GM12878 (cell line): ENCODE data around the gene NUP214. TPM values are rescaled to one million over a fixed set of nuclear protein-coding genes. Genes with fewer than 3 reads are reported as not detected.

ENCODE experiments used
- ATAC-seq: fragments of 200-7000 bp; cut with Tn5 transposase; 3 replicates; pipeline ENCODE4 v1.9.1; 2020; ENCODE audit warnings: mild to moderate bottlenecking, moderate library complexity
- BruUV-seq: library from RNA; stranded (reverse); fragments of 400-500 nt; replicated peaks from 2 replicates; lab custom pipeline; 2021; lab: Mats Ljungman, UMichigan
- CTCF ChIA-PET: fragments of 300-600 bp; sonication (Branson Sonifier 250); formaldehyde crosslinking; extraction: SDS; loops from one replicate; lab custom pipeline; 2021; ENCODE audit warnings: inconsistent platforms; lab: Yijun Ruan, JAX
- POLR2A ChIA-PET: fragments of 350-600 bp; formaldehyde crosslinking; extraction: SDS; loops from one replicate; lab custom pipeline; 2021; ENCODE audit warnings: inconsistent platforms; lab: Charles Lee
- RAD21 ChIA-PET: fragments of 300-600 bp; sonication (Branson Sonifier 250); formaldehyde crosslinking; loops from one replicate; lab custom pipeline; 2023; ENCODE audit warnings: antibody characterized with exemption; ENCODE audit not compliant: unreplicated experiment; lab: Charles Lee
- SMC1A ChIA-PET: fragments of 300-600 bp; sonication (Branson Sonifier 250); formaldehyde crosslinking; loops from one replicate; lab custom pipeline; 2023; ENCODE audit not compliant: unreplicated experiment, uncharacterized antibody; lab: Charles Lee
- DNase-seq: peaks from one replicate; pipeline ENCODE4 v3.0.0-alpha.2; 2011; ENCODE audit warnings: low read depth, low spot score
- FAIRE-seq: peaks from 3 replicates; lab custom pipeline; 2011; peaks lifted over from hg19 to GRCh38; lab: Jason Lieb, UNC
- H2AFZ ChIP-seq: 2 replicates; pipeline ENCODE4 v1.6.0; 2011; ENCODE audit warnings: low read depth, low read length, control low read depth; ENCODE audit not compliant: control insufficient read depth
- H3K27ac ChIP-seq: 2 replicates; pipeline ENCODE4 v1.5.1; 2011; ENCODE audit warnings: control low read depth; ENCODE audit not compliant: control insufficient read depth, insufficient read depth
- H3K27me3 ChIP-seq, 2 experiments: replicated peaks in 1 of 2; 2 replicates each; pipeline versions ENCODE4 v1.6.0 to v1.6.1; 2011; ENCODE audit warnings: low read length in 1 of 2; ENCODE audit not compliant: control insufficient read depth in 2 of 2, insufficient read depth in 2 of 2
- H3K36me3 ChIP-seq, 2 experiments: 2 replicates each; pipeline ENCODE4 v1.5.1; 2011; ENCODE audit warnings: low read length in 1 of 2; ENCODE audit not compliant: control insufficient read depth in 2 of 2, insufficient read depth in 2 of 2
- H3K4me1 ChIP-seq: 2 replicates; pipeline ENCODE4 v1.6.1; 2011; ENCODE audit warnings: mild to moderate bottlenecking, low read length, moderate library complexity, mixed read lengths; ENCODE audit not compliant: control insufficient read depth, insufficient read depth
- H3K4me2 ChIP-seq: 2 replicates; pipeline ENCODE4 v1.6.0; 2011; ENCODE audit warnings: control low read depth; ENCODE audit not compliant: control insufficient read depth, insufficient read depth
- H3K4me3 ChIP-seq: fragments of 200-600 bp; sonication (generic); 2 replicates; pipeline ENCODE4 v1.5.1; 2016
- H3K79me2 ChIP-seq: 2 replicates; pipeline ENCODE4 v1.6.0; 2011; ENCODE audit warnings: low read length; ENCODE audit not compliant: control insufficient read depth, insufficient read depth
- H3K9ac ChIP-seq: 2 replicates; pipeline ENCODE4 v1.8.0; 2011; ENCODE audit warnings: low read length, control low read depth, mixed read lengths; ENCODE audit not compliant: control insufficient read depth, insufficient read depth
- H3K9me3 ChIP-seq: replicated peaks from 3 replicates; pipeline ENCODE4 v1.5.1; 2011; ENCODE audit warnings: mild to moderate bottlenecking, low read length; ENCODE audit not compliant: control insufficient read depth, insufficient read depth
- H4K20me1 ChIP-seq: 2 replicates; pipeline ENCODE4 v1.6.0; 2011; ENCODE audit not compliant: control insufficient read depth, insufficient read depth
- ETV6 ChIP-seq, 2 experiments: fragments of 450-650 bp in 1 of 2; IDR thresholded peaks in 1 of 2; conservative IDR thresholded peaks in 1 of 2; 2 replicates each; pipeline ENCODE4 v1.6.1; 2014; ENCODE audit warnings: antibody characterized with exemption in 1 of 2, borderline replicate concordance in 1 of 2, low read depth in 1 of 2, mild to moderate bottlenecking in 1 of 2, moderate library complexity in 1 of 2
- JUND ChIP-seq: IDR thresholded peaks from 2 replicates; pipeline ENCODE4 v1.6.1; 2012; ENCODE audit warnings: low read depth, mild to moderate bottlenecking, low read length, improper control_type of control experiment, moderate library complexity
- MLLT1 ChIP-seq: fragments of 450-650 bp; IDR thresholded peaks from 2 replicates; pipeline ENCODE4 v1.6.1; 2016; ENCODE audit warnings: mild to moderate bottlenecking
- NFXL1 ChIP-seq: fragments of 450-650 bp; IDR thresholded peaks from 2 replicates; pipeline ENCODE4 v1.6.1; 2017; ENCODE audit warnings: antibody characterized with exemption, mild to moderate bottlenecking, borderline replicate concordance
- NR2F1 ChIP-seq: fragments of 450-650 bp; conservative IDR thresholded peaks from 2 replicates; pipeline ENCODE4 v1.6.1; 2017; ENCODE audit warnings: mild to moderate bottlenecking
- SREBF1 ChIP-seq: IDR thresholded peaks from 2 replicates; pipeline ENCODE4 v1.6.1; 2012; ENCODE audit warnings: mild to moderate bottlenecking, low read length
- TCF3 ChIP-seq: IDR thresholded peaks from 2 replicates; pipeline ENCODE4 v1.6.1; 2012; ENCODE audit warnings: low read depth, mild to moderate bottlenecking, low read length, borderline replicate concordance; ENCODE audit not compliant: insufficient read depth
- WGBS: methylation state at CpG from one replicate; pipeline ENCODE4 v1.1.6; 2016; ENCODE audit warnings: low lambda C conversion rate; ENCODE audit not compliant: insufficient replicate concordance, insufficient coverage; ENCODE audit errors: missing lambda C conversion rate; 5-methylcytosine and 5-hydroxymethylcytosine counted together
- in situ Hi-C: fragments of 300-500 bp; cut with MboI; formaldehyde crosslinking; loops from 9 replicates; pipeline ENCODE4 v1.14.3; 2018; ENCODE audit warnings: mixed read lengths
- intact Hi-C: fragments of 100-400 bp; cut with micrococcal nuclease; formaldehyde crosslinking; loops from one replicate; pipeline ENCODE4 v1.14.2; 2022; ENCODE audit not compliant: unreplicated experiment
- polyA plus RNA-seq, 11 experiments: library from polyadenylated mRNA; depleted of rRNA in 4 of 11; unstranded in 6 of 11; stranded (reverse) in 5 of 11; fragments of >200 nt; fragmentation: Nextera tagmentation in 4 of 11; fragmentation: Illumina TruSeq in 1 of 11; extraction: Ambion mirVana in 4 of 11; extraction: Trizol in 1 of 11; gene quantifications; 1 replicate in 1 of 11; 2 replicates in 10 of 11; pipeline versions ENCODE4 v1.2.1 to v1.2.3, GENCODE V29; 2011 to 2016; ENCODE audit warnings: inconsistent platforms in 2 of 11, missing spikeins in 2 of 11, low read depth in 1 of 11
- total RNA-seq, 4 experiments: library from RNA; depleted of rRNA in 3 of 4; stranded (reverse); fragments of >200 nt in 3 of 4; fragmentation: Illumina TruSeq in 1 of 4; extraction: Trizol in 1 of 4; gene quantifications; 2 replicates each; pipeline versions ENCODE4 v1.2.1 to v1.2.3, GENCODE V29; 2013 to 2021
- TF ChIP-seq, protein P1 (sequence below): fragments of 450-650 bp; formaldehyde crosslinking; IDR thresholded peaks from 2 replicates; pipeline ENCODE4 v1.4.0; 2022; ENCODE audit warnings: mild to moderate bottlenecking, moderate library complexity
- TF ChIP-seq, protein P2 (sequence below): IDR thresholded peaks from 2 replicates; pipeline ENCODE4 v1.6.1; 2011; ENCODE audit warnings: borderline replicate concordance, low read depth, mild to moderate bottlenecking, moderate library complexity, low read length; ENCODE audit not compliant: insufficient read depth, poor library complexity, severe bottlenecking

Gene NUP214
- total and polyA plus RNA-seq, 10 of the 15 experiments (the other 5 are each of a cell fraction or from before 2014, with no cell fraction given) = 11.7 to 53.8 (median 17.6) TPM

DNA sequence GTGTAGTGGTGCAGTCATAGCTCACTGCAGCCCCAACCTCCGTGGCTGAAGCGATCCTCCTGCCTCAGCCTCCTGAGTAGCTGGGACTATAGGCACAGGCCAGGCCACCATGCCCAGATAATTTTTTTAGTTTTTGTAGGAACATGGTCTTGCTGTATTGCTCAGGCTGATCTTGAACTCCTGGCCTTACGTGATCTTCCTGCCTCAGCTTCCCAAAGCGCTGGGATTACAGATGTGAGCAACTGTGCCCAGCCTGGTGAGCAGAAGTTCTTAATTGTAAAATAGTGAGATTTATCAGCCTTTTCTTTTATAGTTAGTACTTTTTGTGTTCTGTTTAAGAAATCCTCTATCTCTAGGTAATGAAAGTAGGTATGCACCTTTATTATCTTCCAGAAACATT, 42.5 kb downstream of the NUP214 start:
- Histone ChIP-seq H3K27ac (no peak overlapping the region), H4K20me1 (no peaks in the 10 kb centered on the region), H2AFZ (no peak overlapping the region), H3K9ac (no peak overlapping the region), H3K79me2 (no peaks in the 10 kb centered on the region; the same call in 1 of the 2 replicates), H3K4me2 (no peak overlapping the region), H3K4me1 (no peaks in the 10 kb centered on the region), H3K4me3 (no peak overlapping the region), H3K27me3 (no peaks in the 10 kb centered on the region), H3K36me3 (peaks cover 7 to 20% of the 10 kb centered on the region in 2 experiments), H3K9me3 (no peaks in the 10 kb centered on the region)
- FAIRE-seq = no peak
- DNase-seq = no peak
- in situ Hi-C loops = no loop called here
- 100% methylated on average over 4 of the region's 4 CpGs for WGBS
- TF ChIP-seq TCF3 (no peak), ETV6 (conservative IDR thresholded peaks at IDR 0.05 in 1 of 2, IDR thresholded peaks at IDR 0.05 in 1 of 2; ENCODE audit: borderline replicate concordance in 1 of 2, low read depth in 1 of 2) (no peak), SREBF1 (no peak), NFXL1 (no peak), JUND (no peak), NR2F1 (no peak), MLLT1 (no peak)
- TF ChIP-seq, protein P1, sequence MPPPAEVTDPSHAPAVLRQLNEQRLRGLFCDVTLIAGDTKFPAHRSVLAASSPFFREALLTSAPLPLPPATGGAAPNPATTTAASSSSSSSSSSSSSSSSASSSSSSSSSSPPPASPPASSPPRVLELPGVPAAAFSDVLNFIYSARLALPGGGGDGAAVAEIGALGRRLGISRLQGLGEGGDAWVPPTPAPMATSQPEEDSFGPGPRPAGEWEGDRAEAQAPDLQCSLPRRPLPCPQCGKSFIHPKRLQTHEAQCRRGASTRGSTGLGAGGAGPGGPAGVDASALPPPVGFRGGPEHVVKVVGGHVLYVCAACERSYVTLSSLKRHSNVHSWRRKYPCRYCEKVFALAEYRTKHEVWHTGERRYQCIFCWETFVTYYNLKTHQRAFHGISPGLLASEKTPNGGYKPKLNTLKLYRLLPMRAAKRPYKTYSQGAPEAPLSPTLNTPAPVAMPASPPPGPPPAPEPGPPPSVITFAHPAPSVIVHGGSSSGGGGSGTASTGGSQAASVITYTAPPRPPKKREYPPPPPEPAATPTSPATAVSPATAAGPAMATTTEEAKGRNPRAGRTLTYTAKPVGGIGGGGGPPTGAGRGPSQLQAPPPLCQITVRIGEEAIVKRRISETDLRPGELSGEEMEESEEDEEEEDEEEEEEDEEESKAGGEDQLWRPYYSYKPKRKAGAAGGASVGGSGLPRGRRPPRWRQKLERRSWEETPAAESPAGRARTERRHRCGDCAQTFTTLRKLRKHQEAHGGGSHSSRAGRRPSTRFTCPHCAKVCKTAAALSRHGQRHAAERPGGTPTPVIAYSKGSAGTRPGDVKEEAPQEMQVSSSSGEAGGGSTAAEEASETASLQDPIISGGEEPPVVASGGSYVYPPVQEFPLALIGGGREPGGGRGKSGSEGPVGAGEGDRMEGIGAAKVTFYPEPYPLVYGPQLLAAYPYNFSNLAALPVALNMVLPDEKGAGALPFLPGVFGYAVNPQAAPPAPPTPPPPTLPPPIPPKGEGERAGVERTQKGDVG (CRISPR knock-in tag) = no peak
- TF ChIP-seq, protein P2, sequence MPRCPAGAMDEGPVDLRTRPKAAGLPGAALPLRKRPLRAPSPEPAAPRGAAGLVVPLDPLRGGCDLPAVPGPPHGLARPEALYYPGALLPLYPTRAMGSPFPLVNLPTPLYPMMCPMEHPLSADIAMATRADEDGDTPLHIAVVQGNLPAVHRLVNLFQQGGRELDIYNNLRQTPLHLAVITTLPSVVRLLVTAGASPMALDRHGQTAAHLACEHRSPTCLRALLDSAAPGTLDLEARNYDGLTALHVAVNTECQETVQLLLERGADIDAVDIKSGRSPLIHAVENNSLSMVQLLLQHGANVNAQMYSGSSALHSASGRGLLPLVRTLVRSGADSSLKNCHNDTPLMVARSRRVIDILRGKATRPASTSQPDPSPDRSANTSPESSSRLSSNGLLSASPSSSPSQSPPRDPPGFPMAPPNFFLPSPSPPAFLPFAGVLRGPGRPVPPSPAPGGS = no peak
- intact Hi-C loops = no loop called here
- RAD21 ChIA-PET = interaction anchor here (1.7 kb wide), 1 partner anchor 111 kb away, joined by 5 read pairs; no protein-coding TSS in a partner anchor
- SMC1A ChIA-PET = interaction anchor here (1.1 to 4.0 kb wide), 2 partner anchors 11 kb away, joined by 3 to 20 read pairs; no protein-coding TSS in a partner anchor
- BruUV-seq = no TSS peak
- POLR2A ChIA-PET = no interaction called here
- no peak for ATAC-seq
- CTCF ChIA-PET = interaction anchor here (1.2 to 2.0 kb wide), 4 partner anchors 10 to 169 kb away, joined by 3 to 7 read pairs (median 4); no protein-coding TSS in a partner anchor
